GM10266 (cell line): ENCODE data around the gene MRPS31.

Experiments
- DNase-seq: peaks from one replicate; pipeline ENCODE4 v3.0.0; 2012; ENCODE audit errors: extremely low spot score
- TF ChIP-seq, protein P1 (sequence below): IDR thresholded peaks from 2 replicates; pipeline ENCODE4 v1.5.1; 2012; ENCODE audit warnings: mild to moderate bottlenecking, low read depth; ENCODE audit not compliant: control insufficient read depth, insufficient read depth; ENCODE audit errors: missing control alignments

MRPS31 gene

DNA sequence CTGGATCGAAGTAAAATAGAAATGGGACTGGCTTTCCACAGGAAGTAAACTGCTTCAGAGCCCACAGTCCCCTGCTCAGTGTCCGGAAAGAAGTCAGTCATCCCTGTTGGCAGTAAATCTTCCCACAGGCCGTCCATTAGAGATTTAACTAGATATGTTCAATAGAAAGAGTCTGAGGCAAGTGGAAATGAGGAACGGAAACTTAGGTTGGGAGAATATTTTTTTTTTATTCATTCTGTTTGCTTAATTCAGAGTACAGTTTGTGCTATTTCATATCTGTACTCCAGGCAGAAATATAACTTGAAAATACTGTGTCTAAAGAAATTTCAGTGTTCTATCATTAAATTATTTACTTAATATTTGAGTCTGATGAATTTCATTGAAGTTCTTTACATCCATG lies 41.1 kb upstream of the MRPS31 start:
- TF ChIP-seq, protein P1, sequence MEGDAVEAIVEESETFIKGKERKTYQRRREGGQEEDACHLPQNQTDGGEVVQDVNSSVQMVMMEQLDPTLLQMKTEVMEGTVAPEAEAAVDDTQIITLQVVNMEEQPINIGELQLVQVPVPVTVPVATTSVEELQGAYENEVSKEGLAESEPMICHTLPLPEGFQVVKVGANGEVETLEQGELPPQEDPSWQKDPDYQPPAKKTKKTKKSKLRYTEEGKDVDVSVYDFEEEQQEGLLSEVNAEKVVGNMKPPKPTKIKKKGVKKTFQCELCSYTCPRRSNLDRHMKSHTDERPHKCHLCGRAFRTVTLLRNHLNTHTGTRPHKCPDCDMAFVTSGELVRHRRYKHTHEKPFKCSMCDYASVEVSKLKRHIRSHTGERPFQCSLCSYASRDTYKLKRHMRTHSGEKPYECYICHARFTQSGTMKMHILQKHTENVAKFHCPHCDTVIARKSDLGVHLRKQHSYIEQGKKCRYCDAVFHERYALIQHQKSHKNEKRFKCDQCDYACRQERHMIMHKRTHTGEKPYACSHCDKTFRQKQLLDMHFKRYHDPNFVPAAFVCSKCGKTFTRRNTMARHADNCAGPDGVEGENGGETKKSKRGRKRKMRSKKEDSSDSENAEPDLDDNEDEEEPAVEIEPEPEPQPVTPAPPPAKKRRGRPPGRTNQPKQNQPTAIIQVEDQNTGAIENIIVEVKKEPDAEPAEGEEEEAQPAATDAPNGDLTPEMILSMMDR = no peak

DNA sequence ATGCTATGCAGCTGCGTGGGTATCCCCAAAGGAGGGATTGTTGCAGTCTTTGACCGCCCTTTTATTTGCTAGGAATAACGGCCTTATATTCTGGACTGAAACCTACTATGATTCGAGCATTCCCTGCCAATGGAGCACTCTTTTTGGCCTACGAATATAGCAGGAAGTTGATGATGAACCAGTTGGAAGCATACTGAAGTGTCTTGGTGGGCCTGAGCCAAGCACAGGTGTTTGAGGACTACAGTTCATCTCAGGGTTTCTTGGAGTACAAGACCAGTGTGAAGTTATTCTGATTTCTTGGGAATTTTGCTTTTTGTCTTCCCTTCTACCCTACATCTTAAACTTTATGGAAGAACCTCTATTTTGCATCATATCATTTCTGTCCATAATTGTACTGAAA lies 38.5 kb upstream of the MRPS31 start:
- DNase-seq = no peak
- TF ChIP-seq, protein P1 = no peak

More for the DNA sequence above, 41.1 kb upstream of the MRPS31 start:
- DNase-seq = no peak

DNA sequence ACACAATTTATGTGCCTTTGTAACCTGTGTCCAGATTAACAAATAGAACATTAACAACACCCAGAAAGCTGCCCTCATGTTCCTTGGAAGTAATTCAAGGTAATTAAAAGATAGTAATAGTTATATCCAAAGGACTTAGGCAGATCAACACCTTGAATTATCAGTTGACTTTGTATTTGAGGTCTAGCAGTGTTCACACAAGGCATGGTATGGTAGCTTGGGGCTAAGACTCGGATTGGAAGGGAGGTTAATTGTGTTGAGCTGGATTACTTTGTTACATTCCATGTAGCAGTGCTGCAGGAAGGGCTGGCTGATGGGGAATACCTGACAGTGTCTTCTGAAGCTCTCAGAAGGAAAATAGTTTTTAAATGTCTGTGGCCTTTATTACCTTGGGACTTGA lies 35.3 kb upstream of the MRPS31 start:
- no peak for DNase-seq
- TF ChIP-seq, protein P1 = no peak

DNA sequence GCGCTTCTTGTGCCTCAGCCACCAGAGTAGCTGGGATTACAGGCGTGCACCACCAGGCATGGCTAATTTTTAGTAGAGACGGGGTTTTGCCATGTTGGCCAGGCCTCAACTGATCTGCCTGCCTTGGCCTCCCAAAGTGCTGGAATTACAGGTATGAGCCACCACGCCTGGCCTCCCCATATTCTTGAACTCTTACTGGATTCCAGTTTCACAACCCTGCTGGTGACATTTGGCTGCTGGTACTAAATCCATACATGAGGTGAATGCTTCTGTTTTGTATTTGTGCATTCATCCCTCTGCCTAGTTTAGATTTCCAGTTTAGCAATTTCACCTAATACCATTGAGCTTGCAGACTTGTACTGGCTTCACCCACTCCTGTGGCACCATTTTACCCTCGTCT lies 32.3 kb upstream of the MRPS31 start:
- no peak for DNase-seq
- TF ChIP-seq, protein P1 = no peak

DNA sequence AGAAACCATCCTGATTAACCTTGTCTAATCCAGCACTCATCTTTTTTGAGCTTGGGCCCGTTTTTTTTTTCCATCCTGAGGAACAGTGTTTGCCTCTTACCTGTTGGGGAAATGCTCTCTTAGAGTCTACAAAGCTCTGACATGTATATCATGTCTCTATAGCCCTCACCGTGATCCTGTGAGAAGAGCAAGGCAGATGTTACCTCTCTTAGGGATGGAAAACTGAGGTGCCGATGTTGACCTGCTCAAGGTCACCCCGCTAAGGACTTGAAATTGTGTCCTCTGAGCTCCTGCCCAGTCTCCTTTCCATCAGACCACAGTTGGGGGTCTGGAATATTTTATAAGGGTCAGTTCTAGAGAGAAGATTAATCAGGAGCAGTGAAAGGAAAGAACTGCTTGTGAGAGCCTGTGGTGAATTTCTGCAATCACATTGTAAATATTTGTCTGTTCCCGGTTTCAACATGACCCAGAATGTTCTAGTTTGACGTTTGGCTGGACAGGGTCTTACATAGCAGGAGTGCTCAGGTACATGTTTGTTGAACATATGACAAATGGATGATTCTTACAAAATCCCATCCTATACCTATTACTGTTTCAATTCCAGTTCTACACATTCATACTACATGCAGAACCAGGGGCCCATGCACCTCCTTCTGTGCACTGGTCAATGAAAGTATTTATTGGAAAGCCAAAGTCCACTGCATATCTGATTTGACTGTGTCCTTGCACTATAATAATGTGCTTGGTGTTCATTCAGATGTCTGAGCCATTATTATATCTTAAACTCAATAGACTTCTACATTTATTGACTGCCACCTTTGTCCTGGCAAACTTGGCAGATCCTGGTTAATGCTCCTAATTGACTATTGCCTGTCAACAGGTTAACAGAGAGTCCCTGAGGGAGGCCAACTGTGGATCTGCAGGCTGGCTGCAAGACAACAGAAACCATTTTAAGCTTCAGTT lies 30.5 kb upstream of the MRPS31 start:
- TF ChIP-seq, protein P1 = no peak
- DNase-seq = no peak

DNA sequence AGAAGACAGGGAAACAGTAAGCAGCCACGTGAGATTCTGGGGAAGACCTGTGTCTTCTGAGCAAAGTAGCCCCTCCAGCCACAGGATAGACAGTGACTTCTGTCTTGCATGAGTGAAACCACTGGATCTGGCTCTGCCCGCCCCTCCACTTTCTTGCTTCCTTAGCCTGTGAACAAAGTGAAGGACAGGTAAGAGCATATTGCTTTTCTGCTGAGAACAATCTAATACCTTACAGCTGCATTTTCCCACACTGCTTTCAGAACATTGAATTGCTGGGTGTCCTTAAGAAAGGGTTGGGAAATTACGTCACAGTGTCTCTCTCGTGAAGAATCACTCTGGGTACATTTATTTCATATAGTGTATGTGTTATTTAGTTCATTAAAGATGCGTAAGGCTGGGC lies 29.6 kb upstream of the MRPS31 start:
- DNase-seq = no peak
- TF ChIP-seq, protein P1 = no peak

DNA sequence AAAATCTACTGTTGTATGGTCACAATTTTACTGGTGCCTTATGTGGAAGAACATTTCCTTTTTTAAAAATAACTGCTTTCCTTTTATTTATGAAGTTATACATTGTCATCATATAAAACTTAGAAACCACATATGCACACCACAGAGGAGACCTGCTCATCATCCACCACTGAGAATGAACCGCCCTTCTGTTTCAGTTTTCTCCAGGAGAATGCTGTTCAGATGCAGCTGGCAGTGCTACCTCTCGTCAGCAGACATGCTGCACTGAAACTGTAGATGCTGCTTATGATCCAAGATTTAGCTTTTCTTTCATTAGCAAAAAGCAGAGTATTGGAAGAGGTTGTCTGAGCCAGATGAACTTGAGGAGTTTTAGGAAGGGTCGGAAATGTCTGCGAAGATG lies 28.5 kb upstream of the MRPS31 start:
- TF ChIP-seq, protein P1 = no peak
- no peak for DNase-seq
